Measurements from ENCODE around the gene PTPRC.

DNA sequence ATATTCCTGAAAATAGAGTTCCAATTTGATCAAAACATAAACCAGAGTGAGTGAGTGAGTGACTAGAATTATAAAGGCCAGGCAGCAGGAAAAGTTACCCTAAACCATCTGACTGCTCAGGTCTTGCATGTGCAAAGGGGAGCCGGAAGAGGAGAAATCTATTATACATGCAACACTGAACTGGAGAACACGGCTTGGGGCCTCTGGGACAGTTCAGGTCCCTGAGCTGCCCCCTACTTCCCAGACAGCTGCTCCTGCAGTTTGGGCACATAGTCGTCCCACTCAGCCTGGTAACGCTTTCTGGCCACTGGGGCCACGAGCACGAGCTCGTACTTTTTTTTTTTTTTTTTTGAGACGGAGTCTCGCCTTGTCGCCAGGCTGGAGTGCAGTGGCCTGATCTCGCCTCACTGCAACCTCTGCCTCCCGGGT, 40.1 kb downstream of the PTPRC start:
- no peak for TF ChIP-seq CTCF (conservative IDR thresholded peaks at IDR 0.05 in 1 of 2, IDR thresholded peaks at IDR 0.05 in 1 of 2; ENCODE audit: low read depth in 1 of 2, low read length in 2 of 2)
- no peak for TF ChIP-seq EZH2 (IDR thresholded peaks at IDR 0.05; ENCODE audit: low read length, missing control alignments)
